DMS 273 treated with DMSO at 0.1 percent for 48 hours (cell line): Measurements from ENCODE around the gene SHROOM3.
"Not testable (repeated sequence)": the region's sequence is repeated elsewhere in the genome, so short reads cannot be mapped to it uniquely, and the experiment has no call there.

Source experiments
- DNase-seq: peaks from one replicate; lab custom pipeline; 2025; lab: John Stamatoyannopoulos, UW

The SHROOM3 gene

DNA sequence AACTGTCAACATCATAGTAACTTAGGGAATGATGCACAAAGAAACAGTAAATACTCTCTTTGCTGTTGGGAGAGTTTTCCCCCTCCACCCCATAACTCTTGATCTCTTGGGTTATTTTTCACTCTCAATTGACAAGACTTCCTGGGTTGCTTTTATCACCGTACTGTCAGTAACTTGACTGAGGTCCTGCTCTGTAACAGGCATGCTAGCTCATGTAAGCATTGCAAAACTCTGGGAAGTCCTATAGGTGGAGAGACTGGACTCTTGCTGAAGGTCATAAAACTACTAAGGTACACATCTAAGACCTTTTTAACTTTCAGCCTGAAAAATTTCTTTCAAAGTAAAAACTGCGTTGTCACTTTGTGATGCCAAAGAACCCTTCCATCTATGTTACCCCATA, 10.9 kb downstream of the SHROOM3 start:
- DNase-seq = no peak

DNA sequence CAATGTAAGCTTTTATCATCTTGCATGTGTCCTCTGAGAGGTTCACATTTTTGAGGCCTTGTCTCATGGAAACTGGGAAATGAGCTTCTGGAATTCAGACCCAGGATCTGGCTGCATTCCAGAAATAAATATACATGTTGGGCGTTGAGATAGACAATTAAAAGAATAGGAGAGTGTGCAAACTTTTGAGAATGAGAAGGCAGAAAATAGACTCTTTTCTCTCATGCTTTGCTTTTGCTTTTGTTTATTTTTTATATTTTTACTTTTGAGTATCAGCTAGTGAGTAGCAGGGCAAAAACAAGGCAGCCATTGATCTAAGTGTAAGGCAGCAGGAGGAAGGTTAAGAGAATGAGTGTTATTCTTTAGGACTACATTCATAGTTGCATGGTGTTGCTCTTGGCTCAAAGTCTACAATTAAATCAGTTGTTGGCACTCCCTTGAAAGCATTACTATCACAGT, 12.4 kb downstream of the SHROOM3 start:
- DNase-seq = no peak

DNA sequence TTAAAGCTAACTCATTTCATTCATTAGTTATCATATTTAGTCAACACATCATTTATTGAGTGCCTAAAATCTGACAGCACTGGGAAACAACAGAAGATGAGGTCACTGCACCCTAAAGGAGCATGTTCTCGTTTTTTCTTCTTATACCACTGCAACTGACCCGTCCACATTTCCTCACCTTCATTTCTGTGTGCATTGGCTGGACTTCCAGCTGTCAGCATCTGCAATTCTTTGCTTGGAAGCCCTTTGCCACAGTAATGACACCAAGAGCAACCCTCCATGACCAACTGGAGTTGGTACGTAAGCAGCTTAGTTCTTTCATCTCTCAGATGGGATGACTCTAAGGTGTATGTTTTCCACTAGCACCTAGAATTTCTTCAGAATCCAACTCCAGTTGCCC, 13.2 kb downstream of the SHROOM3 start:
- no peak for DNase-seq

DNA sequence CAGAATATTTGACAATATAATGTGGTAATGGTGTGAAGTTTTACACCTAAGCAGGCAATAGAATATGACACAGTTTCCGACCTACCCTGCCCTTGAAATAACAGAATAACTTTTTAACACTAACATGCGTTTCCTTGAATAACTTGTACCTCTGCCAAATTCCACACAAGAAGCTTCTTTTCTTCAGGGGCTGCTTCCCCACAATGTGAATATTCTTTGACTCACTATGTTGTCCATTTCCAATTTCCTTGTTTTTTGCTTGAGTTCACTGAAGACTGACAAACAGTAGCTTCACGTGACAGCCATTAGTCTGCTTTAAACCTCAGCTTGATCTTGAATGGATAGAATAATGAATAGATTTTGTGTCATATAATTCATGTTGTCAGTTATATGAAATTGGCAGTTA, 14.3 kb downstream of the SHROOM3 start:
- no peak for DNase-seq

DNA sequence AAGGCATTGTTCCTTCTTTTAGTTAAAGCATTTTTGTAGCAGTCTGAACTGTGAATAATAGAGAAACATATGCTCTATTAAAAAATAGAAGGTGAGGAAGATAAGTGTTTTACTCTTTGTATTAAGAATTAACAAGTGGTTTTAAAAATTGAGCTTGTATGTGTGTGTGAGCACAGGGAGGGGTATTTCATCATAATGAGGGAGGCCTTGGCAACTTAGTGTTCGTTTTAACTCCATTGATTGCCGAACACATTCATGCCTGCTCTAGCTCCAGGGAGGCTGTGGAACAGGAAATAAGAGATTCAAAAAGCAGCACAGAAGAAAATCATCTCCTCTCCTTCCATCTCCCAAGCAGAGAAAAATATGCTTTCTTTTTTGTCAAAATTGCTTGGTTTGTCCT, 14.8 kb downstream of the SHROOM3 start:
- no peak for DNase-seq

DNA sequence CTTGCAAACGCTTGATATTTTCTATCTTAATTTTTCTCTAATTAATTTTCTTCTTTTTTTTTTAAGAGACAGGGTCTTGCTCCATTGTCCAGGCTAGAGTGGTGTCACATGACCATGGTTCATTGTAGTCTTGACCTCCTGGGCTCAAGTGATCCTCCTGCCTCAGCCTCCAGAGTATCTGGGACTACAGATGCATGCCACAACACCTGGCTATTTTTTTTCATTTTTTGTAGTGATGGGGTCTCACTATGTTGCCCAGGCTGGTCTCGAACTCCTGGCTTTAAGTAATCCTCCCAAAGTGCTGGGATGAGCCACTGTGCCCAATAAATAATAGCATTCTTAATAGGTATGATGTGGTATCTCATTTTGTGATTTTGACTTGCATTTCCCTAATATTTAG, 18.2 kb downstream of the SHROOM3 start:
- DNase-seq = no peak

DNA sequence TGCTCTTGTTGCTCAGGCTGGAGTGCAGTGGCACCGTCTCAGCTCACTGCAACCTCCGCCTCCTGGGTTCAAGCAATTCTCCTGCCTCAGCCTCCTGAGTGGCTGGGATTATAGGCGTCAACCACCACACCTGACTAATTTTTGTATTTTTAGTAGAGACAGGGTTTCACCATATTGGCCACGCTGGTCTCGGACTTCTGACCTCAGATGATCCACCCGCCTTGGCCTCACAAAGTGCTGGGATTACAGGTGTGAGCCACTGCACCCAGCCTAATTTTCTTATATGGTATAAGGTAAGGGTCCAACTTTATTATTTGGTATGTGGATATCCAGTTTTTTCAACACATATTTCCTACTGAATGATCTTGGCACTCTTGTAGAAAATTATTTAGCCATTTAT, 19.0 kb downstream of the SHROOM3 start:
- DNase-seq = not testable (repeated sequence)

DNA sequence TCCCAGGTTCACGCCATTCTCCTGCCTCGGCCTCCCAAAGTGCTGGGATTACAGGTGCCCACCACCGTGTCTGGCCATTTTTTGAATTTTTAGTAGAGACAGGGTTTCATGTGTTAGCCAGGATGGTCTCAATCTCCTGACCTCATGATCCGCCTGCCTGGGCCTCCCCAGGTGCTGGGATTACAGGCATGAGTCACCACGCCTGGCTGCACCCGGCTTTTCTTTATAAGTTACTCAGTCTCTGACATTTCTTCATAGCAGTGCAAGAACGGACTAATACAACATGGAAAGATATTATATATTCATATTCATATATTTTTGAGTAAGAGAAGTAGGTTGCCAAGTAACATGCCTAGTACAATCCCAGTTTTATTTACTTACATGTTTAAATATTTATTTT, 22.9 kb downstream of the SHROOM3 start:
- DNase-seq = no peak

DNA sequence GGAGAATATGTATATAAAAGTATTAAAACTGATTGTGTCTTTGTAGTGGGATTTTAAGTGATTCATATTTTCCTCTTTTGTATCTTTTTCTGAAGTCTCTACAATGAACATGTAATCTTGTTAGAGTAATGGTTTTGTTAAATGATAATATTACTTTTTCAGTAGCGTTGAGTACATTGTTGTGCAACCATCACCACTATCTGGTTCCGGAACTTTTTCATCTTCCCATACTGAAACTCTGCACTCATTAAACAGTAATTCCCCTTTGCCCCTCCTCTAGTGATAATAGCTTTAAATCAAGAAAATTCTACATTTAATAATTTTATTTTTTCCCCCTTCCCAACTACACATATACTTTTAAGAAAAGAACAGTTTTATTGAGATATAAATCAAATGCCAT, 23.3 kb downstream of the SHROOM3 start:
- DNase-seq = no peak

DNA sequence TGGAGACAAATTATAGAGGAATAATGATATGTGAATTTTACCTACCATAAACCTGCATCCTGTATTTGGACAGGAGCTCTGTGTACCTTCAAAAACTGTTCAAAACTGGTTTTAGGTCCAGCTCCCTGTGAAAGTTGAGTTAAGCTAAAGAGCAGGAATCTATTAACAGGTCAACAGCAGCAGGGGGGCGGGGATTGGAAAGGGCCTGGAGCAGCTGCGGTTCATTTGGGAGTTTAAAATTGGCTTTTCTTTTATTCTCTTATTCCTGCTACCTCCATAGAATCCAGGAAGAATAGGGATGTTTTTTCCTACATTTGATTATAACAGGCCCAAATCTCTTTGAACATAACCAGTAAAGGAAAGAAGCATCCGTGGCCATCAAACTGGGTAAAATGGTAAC, 23.8 kb downstream of the SHROOM3 start:
- no peak for DNase-seq

DNA sequence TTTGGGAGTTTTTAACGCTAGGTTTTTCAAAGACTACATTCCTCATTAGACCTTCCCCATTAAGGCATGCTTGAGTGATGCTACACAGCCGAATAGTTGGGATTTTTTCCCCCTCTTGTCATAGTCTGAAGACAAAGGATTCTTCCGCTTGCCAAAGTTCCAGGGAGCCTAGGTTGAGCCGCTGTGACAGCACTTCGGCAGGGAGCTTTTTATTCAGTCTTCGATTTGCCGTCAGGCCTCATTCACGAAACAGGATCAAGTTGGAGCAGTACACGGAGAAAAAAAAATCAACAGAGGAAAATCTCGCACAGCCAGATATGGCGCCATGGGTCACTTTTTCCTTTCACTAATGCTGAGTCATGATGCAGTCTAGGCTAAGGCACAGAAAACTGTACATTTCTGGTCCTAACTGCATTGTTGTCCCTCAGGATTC, 24.3 kb downstream of the SHROOM3 start:
- DNase-seq = no peak

DNA sequence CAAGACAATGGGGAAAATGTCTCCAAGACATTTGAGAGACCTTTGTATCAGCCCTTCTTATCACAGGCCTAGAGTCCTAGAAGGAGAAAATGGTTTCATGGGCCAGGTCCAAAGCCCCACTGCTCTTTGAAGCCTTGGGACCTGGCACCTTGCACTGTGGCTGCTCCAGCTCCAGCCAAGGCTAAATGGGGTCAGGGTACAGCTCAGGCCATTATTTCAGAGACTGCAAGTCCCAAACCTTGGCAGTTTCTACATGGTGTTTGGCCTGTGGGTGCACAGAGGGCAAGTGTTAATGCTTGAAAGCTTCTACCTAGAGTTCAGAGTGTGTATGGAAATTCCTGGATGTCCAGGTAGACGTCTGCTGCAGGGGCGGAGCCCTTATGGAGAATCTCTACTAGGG, 28.5 kb downstream of the SHROOM3 start:
- no peak for DNase-seq

DNA sequence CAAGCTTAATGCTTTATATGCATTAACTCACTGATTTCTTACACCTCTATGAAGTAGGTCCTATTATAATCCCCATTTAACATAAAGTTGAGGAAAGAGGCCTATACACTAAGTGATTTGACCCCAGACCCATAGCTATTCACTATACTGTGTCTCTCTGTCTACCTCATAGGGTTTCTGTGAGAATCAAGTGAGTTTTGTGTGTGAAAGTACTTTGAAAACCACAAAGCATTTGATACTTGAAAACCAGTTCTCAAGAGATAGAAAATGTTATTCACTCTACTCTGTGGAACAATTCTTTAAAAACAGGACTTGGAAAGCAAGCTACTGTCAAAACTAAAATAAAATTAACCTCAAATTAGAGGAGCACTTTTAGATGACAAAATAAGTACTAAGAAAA, 35.0 kb downstream of the SHROOM3 start:
- no peak for DNase-seq

DNA sequence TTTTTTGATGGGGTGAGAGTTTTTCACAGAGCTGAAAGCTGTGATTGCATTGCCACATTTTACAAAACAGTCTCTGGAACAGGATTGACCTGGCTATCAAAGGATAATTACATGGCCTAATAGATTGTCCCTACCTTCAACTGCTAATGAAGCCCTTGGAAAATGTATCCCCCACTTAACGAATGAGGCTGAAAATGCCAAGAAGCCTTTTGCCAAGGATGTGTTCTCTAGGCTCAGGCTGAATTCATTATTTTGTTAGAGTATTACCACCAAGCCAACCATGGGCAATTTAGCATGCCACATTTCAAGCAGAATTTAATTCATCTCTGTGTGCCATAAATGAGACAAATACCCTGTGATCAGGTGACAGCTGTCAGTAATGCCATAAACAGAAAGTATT, 35.5 kb downstream of the SHROOM3 start:
- no peak for DNase-seq

DNA sequence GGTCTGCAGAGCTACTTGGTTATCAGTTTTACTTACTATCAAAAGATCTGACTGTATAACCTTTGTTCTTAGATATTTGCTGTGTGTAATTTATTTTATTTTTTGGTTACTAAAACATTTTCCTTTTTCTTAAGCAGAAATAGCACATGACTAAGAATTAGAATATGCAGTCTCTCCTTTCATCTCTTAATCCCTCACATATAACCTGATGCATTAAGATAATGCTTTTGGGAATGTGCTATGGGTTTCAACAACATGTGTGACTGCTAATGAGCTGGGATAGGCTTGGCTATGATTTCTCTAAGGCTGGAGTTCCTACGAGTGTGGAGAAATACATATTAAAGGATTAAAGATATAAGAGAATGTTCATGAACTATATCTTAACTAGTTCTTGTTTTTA, 41.5 kb downstream of the SHROOM3 start:
- no peak for DNase-seq

DNA sequence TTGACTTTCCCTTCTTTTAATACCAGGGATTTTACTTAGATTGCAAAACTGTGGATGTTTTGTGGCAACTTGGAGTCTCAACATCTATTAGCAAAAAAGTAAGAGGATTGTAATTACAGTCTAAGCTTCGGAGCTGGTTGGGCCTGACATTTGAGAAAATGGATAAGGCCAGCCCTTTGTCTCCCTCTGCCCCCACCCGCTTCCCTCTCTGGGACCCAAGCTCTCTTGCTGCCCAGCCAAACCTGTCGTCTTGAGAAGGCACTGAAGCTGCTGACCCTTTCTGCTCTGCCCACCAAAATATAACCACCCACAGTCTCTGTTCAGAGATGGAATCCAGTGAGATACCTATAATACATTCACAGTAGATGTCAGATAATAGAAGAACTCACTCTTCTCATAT, 49.6 kb downstream of the SHROOM3 start:
- no peak for DNase-seq

DNA sequence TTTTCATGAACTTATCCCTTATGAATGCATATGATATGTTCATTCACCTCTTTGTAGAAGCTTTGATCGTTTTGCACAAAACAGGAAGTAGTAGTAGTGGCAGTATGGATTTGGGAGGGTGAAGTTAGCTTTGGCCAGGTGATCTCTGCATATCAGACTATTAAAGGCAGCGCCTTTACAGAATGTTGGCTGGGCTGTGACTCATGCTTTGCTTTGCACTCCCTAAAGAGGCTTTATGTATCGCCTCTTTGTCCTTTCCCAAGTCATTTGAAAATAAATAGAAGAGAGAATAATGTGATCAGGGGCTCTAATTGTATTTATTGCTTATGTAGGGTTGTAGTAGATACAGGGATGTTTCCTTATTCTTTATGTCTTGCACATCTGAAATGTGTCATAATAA, 50.4 kb downstream of the SHROOM3 start:
- no peak for DNase-seq

DNA sequence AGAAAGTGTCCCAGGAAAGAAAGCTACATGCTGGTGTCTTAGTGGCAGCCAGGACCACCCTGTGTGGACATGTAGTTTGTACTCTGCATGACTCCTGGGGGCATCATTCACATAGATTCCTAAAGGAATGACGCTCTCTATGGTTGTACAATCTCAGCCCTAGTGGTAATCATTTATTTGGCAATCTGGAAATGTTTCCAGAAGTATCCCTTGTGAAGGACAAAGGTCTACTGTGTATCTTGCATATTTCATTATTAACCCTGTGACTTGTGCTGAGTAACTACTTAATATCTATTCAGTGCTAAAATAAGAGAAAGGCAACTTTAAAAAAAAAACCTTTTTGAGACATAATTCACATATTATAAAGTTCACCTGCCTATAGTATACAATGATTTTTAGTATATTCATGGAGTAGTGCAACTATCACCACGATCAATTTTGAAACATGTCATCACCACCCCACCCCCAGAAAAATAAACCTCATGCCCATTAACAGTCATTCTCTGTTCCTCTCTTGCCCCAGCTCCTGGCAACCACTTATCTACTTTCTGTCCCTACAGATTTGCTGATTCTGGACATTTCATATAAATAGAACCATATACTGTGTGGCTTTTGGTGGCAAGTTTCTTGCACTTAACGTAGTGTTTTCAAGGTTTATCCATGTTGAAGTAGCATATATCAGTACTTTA, 51.7 kb downstream of the SHROOM3 start:
- no peak for DNase-seq

DNA sequence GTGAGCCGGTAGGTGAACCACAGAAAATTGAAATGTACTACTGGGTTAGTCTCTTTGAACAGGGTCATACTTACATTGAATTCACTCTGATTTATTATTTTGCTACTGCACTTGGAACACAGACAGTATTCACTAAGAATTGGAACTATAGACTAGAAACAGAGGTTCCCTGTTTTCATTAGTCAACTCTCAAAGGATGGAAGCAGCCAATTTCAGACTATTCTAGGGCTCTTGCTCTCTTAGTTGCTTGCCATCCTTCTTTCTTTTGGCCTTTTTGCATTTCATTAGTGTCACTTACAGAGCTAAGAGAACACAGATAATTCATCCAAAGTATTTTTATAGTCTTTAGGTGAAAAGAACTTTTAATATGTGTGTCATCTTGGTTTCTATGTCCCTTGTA, 52.6 kb downstream of the SHROOM3 start:
- DNase-seq = no peak

DNA sequence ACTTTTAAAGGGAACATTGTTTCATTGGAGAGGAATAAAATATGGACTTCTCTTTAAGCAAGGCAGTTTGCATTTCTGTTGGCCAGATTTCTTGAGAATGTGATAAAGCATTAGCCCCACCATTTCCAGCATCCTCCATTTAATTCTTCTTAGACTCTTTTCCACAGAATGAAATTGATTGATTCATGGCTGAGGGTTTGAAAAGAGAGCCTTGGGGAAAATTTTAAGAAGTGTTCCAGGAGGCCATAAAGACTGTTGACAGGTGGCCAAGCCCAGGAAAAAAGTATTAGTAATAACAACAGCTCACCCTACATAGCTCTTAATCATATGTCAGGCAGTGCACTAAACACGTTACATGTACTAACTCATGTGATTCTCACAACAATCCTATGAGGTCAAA, 53.4 kb downstream of the SHROOM3 start:
- DNase-seq = no peak

DNA sequence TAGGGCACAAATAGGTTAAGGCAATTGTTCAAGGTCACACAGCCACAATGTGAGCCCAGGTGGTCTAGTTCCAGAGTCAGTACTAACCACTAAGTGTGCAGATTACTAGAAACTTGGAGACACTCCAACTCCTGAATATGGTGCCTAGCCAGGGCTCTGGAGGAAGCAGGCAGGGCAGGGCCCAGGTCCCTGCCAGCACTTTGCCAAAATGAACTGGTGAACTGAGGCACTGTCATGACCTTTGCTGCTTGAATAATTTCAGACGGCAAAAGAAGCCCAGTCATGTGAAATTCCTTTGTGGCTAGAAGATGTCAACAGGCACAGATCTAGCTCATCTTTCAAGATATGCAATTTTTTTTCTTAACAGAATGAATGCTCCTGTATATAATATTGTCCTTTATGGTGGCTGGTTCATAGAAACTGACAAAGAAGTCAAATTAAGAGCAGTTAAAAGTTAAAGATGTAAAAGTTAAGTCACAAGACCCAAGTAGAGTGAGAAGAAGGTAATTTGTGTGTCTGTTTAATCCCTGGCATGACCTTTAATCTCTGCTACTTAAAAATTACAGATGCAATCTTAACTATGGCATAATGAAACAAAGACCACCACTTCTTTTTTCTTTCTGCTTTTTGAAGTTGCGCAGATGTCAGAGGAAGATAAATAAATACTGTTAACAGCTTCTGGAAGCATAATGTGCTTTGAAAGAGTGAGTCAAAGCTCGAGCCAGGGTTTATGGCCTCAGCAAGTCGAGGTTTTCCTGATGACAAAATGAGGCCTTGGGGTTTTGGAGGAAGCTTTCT, 54.1 kb downstream of the SHROOM3 start:
- no peak for DNase-seq

DNA sequence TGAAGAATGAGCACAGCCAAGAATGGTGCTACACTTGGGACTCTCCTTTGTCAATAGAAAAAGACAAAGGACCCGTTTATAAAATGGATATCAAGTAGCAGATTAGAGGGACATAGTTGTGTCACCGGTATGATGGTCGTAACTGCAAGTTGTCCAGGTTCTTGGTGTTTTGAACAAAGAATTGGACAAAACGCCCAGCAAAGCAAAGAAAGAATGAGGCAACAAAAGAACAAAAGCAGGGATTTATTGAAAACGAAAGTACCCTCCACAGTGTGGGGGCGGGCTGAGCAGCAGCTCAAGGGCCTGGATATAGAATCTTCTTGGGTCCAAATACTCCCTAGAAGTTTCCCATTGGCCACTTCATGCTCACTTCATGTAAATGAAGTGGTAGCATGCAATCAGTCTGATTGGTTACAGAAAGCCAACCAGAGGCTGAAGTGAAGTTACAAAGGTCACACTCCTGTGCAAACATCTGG, 54.7 kb downstream of the SHROOM3 start:
- no peak for DNase-seq

DNA sequence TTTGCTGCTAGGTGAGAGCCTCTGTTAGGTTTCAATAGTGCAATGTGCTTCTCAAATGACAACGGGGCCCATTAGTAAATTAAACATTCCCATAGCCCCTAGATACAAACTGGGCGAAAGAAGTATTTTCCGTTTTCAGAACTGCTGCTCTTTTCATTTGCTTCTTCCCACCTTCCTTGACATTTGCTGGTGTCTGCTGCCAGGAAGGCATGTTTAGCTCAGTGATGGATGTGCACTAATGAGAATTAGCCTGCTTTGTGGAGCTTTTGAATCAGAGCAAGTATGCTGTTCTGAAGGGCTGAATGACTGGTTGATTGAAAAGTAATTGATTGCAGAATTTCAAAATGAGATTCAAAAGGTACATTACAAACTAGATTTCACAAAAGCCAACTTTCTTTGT, 57.0 kb downstream of the SHROOM3 start:
- no peak for DNase-seq

DNA sequence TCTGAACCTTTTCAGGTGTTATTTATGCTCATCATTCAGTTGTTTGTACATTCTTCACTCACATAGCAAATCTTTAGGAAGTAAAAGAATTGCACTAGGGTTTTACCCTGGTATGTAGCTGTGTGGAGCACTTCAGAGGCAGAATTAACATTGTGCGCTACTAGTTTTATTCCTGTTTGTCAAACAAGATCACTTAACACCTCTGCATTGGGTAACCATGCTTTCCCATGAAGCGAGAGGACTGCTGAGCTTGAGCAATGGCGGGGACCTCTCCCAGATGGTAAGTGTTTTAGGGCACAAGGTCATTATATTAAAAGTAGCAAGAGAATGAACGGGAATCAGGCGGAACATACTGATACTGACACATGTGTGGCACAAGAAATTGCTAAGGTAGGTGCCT, 59.2 kb downstream of the SHROOM3 start:
- DNase-seq = no peak
